NCI-H1048 (cell line): ENCODE results near the gene PLCL2.
"Not testable (repeated sequence)": the region's sequence is repeated elsewhere in the genome, so short reads cannot be mapped to it uniquely, and the experiment has no call there.

Experiments
- DNase-seq: peaks from one replicate; lab custom pipeline; 2025; lab: John Stamatoyannopoulos, UW

PLCL2 gene

DNA sequence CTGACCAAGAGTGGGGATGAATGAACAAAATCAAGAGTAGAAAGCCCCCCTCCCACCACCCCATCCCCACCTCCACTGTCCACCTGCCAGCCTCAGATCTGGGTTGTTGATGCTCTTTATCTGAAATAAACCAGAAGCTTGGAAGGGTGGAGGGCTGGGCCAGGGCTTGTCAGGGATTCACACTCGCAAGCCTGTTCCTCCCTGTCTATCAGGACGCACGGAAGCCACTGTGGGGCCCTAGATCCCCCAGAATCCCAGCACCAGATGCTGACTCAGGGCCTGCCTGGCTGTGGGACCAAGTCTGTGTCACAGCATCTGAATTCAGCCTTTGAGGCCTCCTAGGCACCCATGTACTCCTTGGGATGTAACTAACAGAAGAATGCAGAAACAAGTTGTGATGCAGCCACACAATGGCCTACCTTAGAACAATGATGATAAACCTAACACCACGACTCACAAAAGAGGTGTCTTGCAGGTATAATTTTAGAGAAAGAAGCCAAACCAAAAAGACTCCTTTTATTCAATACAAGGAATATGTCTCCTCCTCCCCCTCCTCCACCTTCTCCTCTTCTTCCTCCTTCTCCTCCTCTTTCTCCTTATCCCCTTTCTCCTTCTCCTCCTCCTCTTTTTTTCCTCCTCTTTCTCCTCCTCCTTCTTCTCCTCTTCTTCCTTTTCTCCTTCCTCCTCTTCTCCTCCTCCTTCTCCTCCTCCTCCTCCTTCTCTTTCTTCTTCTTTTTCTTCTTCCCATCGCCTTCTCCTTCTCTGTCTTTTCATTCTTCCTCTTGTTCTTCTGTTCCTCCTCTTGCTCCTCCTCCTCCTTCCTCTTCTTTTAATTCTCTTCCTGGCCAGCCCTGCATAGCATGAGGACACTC, 234.7 kb downstream of the PLCL2 start:
- no peak for DNase-seq

DNA sequence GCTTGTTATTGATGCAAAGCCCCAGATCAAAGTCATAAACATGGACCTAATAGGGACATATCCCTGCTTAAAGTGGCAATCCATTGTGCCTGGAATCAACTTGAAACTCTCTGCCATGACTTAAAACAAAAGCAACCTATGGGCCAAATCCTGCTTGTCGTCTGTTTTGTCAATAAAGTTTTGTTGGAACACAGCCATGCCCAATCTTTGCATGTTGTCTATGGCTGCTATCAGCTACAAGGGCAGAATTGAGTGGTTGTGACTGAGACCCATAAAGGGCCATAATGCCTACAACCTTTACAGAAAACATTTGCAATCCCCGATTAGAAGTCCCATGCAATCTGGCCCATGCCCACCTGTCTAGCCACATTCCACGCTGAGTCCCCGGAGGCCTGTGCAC, 235.4 kb downstream of the PLCL2 start:
- no peak for DNase-seq

DNA sequence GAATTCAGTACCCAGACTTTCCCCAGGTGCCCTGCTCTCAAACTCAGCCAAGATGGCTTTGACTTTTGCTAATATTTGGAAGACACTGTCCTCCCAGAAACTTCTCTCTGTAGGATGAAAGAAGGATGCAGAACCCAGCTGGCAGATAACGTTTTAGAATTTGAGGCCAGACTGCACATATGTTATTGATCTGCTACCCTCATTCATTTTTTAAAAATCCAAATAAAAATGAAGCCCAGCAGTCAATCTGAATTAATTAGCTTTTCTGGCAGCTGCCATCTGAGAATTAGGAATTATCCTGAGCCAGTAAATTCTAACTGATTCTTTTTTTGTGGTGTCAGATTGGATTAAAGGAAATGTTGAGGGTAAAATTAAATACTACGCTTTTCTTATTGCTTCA, 236.6 kb downstream of the PLCL2 start:
- DNase-seq, result no peak

DNA sequence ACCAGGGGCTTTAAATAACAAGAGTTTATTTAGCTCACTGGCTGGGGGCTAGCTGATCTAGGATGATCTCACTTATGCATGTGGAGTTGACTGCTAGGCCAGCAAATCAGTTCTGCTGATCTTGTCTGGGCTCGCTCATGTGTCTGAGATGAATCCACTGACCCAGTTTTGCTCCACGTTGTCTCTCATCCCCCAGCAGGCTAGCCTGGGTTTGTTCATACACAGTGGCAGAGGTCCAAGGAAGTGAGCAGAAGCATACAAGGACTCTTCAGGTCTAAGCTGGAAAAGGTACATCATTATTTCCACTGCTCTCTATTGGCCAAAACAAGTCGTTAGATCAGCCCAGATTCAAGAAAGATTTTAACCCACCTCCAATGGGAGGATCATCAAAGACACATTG, 238.0 kb downstream of the PLCL2 start:
- DNase-seq, result no peak

DNA sequence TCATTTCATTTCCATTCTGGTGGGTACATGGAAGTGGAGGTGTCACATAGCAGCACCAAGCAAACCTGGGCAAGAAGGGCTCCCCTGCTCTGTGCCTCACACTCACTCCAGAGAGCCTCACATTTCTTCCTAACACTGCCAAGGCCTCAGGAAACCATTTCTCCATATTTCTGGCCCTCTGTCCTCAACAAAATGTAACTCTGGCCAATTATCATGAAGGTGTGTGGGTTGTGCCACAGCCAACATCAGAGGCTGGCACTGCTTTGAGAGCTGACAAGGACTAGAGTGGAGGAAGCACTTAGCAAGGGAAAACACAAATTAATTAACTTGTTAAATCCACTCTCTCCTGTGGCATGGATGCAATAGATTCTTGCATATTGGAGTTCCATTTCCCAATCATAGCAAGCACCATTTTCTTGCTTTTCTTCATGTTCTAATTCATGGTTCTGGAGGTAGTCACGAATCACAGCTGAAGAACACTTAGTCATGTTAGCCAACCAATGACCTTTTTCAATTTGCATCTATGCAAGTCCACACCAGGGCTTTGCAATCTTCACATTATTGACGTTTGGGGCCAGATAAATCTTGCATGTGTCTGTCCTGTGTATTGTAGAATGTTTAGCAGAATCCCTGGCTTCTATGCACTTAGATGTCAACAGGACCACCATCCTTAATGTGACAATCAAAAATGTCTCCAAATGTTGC, 241.1 kb downstream of the PLCL2 start:
- DNase-seq, result no peak

DNA sequence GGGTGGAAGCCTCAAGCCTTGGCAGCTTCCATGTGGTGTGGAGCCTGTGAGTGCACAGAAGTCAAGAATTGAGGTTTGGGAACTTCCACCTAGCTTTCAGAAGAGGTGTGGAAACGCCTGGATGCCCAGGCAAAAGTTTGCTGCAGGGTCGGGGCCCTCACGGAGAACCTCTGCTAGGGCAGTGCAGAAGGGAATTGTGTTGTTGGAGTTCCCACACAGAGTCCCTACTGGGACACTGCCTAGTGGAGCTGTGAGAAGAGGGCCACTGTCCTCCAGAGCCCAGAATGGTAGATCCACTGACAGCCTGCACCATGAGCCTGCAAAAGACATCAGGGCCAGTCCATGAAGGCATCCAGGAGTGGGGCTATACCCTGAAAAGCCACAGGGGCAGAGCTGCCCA, 243.9 kb downstream of the PLCL2 start:
- not testable (repeated sequence) for DNase-seq

DNA sequence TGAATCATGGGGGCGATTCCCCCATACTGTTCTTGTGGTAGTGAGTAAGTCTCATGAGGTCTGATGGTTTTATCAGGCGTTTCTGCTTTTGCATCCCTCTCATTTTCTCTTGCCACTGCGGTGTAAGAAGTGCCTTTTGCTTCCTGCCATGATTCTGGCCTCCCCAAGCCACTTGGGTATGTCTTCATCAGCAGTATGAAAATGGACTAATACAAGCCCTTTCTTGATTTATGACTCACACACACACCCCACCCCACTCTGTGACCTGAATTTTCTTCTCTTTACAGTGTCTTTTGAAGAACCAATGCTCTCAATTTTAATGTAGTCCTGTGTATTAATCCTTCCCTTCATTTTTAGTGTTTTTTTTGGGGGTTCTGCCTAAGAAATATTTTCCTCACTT, 244.8 kb downstream of the PLCL2 start:
- DNase-seq, result no peak

DNA sequence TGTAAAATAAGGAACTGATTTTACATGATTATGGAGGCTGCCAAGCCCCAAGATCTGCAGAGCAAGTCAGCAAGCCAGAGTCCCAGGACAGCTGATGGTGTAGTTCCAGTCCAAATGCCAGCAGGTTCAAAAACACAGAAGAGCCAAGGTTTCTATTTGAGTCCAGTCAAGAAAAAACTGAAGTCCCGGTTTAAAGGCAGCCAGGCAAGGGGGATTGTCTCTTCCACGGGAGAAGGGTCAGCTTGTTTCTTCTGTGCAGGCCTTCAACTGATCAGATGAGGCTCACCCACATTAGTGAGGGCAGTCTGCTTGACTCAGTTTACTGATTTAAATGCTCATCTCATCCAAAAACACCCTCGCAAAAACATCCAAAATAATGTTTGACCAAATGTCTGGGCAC, 246.2 kb downstream of the PLCL2 start:
- no peak for DNase-seq

DNA sequence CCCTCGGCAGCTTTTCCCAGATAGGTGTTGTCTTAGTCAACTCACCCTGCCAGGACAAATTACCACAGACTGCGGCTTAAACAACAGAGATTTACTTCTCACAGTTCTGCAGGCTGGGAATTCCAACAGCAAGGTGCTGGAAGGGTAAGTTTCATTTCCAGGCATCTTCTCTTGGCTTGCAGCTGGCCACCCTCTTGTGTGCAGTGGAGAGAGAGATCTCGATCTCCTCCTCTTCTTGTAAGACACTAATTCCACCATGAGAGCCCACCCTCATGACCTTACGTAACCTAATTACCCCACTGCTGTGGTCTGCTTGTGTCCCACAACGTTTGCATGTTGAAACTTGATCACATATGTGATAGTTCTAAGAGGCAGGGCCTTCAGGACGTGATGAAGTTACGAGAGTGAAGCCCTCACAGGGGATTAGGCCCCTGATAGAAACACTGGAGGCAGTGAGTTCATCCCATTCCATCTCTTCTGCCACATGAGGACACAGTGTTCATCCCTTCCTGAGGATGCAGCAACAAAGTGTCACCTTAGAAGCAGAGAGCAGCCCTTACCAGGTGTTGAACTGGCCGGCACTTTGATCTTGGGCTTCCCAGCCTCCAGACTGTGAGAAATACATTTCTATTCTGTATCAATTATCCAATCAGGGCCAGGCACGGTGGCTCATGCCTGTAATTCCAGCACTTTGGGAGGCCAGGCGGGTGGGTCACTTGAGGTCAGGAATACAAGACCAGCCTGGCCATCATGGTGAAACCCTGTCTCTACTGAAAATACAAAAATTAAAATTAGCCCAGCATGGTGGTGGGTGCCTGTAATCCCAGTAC, 247.7 kb downstream of the PLCL2 start:
- no peak for DNase-seq

DNA sequence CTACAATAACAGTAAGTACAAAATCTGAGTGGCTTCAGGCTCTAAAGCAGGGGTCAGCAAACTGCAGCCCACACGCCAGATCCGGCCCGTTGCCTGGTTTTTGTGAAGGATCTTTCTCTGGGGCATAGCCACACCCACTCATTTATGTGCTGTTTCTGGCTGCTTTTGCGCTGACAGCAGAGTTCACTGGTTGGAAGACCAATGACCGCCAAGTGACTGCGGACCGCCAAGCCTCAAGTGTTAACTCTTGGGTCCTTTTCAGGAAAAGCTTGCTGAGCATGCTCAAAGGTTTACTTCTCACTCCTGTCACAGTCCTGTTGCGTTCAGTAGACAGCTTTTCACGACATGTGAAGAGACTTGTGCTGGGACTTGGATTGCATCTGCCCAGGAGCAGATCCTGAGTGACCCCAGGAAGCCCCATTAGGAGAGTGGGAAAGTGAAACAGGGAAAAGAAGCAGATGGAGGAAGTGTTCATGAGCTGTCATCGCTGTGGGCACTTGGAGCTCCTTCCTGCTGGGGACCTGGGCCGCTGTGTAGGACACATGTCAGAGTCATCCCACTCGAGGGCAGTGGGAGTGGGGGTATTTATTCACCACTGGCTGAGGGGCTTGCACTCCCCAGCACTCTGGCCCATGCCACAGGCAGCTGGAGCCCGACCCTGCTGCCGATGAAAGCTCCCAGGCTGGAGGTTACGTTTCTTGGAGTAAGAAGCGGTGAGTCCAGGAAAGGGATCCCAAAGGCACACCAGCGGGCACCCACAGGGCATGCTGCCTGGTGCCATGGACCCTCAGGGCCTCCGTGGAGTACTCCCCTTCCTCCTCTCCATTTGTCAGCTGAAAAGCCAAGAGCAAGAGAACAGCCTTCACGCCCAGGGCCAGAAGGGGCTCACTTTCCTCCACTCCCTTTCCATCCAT, 249.1 kb downstream of the PLCL2 start:
- DNase-seq, result no peak

DNA sequence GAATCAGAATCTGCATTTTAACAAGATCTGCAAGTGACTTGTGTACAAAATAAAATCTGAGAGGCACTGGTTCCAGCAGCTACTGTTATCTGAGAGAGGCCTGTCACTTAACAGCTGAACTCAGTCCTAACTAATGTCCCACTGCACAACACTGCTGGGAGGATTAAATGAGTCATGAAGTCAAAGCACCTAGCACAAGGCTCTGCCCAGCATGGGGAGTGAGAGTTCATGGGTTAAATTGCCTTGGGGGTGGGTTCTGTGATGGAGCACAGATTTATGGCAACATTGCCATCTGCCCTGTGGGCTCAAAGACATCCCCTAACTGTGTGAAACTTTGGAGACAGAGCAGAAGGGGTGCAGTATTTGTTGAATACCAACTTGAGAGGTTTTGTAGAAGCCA, 250.9 kb downstream of the PLCL2 start:
- DNase-seq, result no peak

DNA sequence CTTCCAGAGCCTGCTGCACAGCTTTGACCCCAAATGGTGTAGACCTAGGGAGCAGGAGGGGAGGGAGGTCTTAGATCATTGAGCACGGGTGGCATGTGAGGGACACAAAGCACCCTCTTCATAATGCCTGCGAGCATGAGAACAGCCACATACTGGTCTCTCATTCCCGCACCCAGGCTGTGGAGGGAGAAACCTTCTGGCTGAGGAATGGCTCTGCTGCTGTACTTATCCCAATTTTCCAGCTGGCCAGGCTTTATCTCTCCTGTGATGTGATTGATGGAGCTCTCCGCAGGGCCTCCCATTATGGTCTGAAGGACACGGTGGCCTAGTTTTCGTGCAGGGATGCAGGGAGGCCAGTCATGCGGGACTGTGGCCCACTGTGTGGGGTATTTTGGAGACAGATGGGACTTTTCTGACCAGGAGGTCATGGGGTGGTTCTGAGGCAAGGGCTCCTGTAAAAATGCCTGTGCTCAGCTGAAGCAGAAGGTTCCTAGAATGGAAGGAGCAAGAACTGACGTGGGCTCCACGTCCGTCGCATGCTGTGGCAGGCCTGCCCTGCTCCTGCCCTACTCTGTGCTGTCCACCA, 251.5 kb downstream of the PLCL2 start:
- no peak for DNase-seq

DNA sequence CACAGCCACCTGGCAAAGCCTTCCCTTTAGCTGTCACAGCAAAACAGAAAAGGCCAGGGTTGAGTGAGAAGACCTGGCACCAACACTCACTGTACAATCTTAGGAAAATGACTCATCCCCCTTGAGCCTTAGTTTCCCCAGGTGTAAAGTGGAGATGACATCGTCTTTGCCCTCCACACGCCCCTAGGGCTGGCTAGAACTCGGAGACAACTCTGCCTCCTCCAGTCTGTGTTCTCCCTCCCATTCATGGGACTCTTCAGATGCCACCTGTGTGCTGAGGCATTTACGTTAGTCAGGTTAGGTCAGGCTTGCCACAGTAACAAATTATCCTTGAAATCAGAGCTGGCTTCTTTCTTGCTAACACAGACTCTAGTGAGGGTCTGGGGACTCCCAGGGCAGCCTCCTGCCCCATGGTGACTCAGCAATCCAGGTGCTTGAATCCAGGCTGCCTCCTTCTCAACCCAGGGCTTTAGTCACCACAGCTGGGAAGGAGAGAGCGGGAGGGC, 252.6 kb downstream of the PLCL2 start:
- DNase-seq, result no peak

DNA sequence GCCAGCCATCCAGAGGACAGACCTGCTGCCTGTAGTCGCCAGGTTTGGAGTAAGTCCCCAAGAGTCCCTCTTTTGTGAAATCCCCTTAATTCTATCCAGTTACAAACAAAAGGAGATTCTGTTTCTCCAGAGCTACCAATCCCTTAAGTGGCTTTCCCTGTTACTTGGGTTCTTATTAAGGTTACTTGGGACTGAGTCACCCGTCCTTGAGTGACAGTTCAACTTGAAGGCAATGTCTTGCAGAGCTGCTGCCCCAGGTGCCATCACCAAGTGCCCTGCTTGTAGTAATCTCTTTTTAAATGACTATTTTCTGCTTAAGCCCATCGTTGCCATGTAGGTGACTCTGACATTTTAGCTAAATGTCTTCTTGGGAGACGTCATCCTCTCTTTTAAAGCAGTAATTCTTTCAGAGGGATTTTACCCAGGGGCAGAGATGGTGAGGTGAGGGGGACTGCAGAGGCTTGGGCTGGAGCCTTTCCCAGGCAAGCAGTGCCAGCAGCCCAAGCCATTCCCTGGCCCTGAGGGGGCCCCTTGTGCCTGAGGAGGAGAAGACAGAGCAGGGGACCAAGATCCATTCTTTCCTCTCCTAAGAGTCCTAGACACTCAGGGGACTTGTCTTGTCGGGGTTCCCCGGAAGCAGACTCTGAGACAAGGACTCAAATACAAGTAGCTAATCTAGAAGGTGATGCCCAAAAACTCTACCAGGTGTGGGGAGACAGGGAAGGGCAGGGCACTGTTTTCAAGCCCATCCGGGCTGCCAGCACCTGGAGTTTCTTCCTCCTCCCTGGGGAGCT, 253.7 kb downstream of the PLCL2 start:
- DNase-seq, result no peak
